Keratinocyte (primary cell): ENCODE measurements around the gene BBLN. TPM values are rescaled to one million over a fixed set of nuclear protein-coding genes. Genes with fewer than 3 reads are reported as not detected.

Source experiments
- DNase-seq: peaks from one replicate; pipeline ENCODE4 v3.0.0-alpha.2; 2011; ENCODE audit warnings: low read depth, missing footprints, low spot score
- FAIRE-seq: peaks from 2 replicates; lab custom pipeline; 2011; peaks lifted over from hg19 to GRCh38; lab: Jason Lieb, UNC
- H2AFZ ChIP-seq: 2 replicates; pipeline ENCODE4 v1.6.0; 2012; ENCODE audit warnings: low read length, control low read depth, inconsistent platforms; ENCODE audit not compliant: control insufficient read depth
- H3K27ac ChIP-seq: 2 replicates; pipeline ENCODE4 v1.5.1; 2011; ENCODE audit warnings: low read length; ENCODE audit not compliant: control insufficient read depth, insufficient read depth
- H3K27me3 ChIP-seq: 3 replicates; pipeline ENCODE4 v1.6.0; 2011; ENCODE audit warnings: low read length; ENCODE audit not compliant: control insufficient read depth, insufficient read depth; ENCODE audit errors: extremely low read depth
- H3K36me3 ChIP-seq, 2 experiments: 2 replicates in 1 of 2; 3 replicates in 1 of 2; pipeline ENCODE4 v1.5.1; 2011; ENCODE audit warnings: low read length in 2 of 2, mild to moderate bottlenecking in 1 of 2; ENCODE audit not compliant: control insufficient read depth in 2 of 2, insufficient read depth in 2 of 2; ENCODE audit errors: extremely low read depth in 1 of 2
- H3K4me1 ChIP-seq: 3 replicates; pipeline ENCODE4 v1.5.1; 2011; ENCODE audit warnings: low read length; ENCODE audit not compliant: control insufficient read depth, insufficient read depth; ENCODE audit errors: extremely low read depth
- H3K4me2 ChIP-seq: 3 replicates; pipeline ENCODE4 v1.6.0; 2011; ENCODE audit warnings: low read depth, low read length; ENCODE audit not compliant: control insufficient read depth, insufficient read depth; ENCODE audit errors: extremely low read depth
- H3K4me3 ChIP-seq, 3 experiments: fragments of 200-600 bp in 1 of 3; sonication (generic) in 1 of 3; 2 replicates in 2 of 3; 3 replicates in 1 of 3; pipeline ENCODE4 v1.5.1; 2011 to 2016; ENCODE audit warnings: low read length in 3 of 3, mild to moderate bottlenecking in 3 of 3, control low read depth in 2 of 3, inconsistent platforms in 1 of 3, low read depth in 1 of 3, mixed read lengths in 1 of 3, mixed run types in 1 of 3, moderate library complexity in 1 of 3; ENCODE audit not compliant: control insufficient read depth in 2 of 3, insufficient read depth in 2 of 3; ENCODE audit errors: extremely low read depth in 1 of 3
- H3K79me2 ChIP-seq: 2 replicates; pipeline ENCODE4 v1.6.0; 2012; ENCODE audit warnings: low read length; ENCODE audit not compliant: control insufficient read depth, insufficient read depth
- H3K9ac ChIP-seq: 3 replicates; pipeline ENCODE4 v1.6.0; 2011; ENCODE audit warnings: low read length; ENCODE audit not compliant: control insufficient read depth, insufficient read depth; ENCODE audit errors: extremely low read depth
- H3K9me1 ChIP-seq: 3 replicates; pipeline ENCODE4 v1.6.0; 2011; ENCODE audit warnings: low read length; ENCODE audit not compliant: control insufficient read depth, insufficient read depth; ENCODE audit errors: extremely low read depth
- H3K9me3 ChIP-seq: 2 replicates; pipeline ENCODE4 v1.5.1; 2012; ENCODE audit warnings: low read depth, low read length; ENCODE audit not compliant: control insufficient read depth
- H4K20me1 ChIP-seq: 3 replicates; pipeline ENCODE4 v1.6.0; 2011; ENCODE audit warnings: low read length; ENCODE audit not compliant: control insufficient read depth, insufficient read depth; ENCODE audit errors: extremely low read depth
- CTCF ChIP-seq, 3 experiments: IDR thresholded peaks in 1 of 3; conservative IDR thresholded peaks in 1 of 3; optimal IDR thresholded peaks in 1 of 3; 2 replicates in 2 of 3; 3 replicates in 1 of 3; pipeline versions ENCODE3 to v1.5.1; 2011; ENCODE audit warnings: low read length in 3 of 3, mild to moderate bottlenecking in 3 of 3, moderate library complexity in 2 of 3, control low read depth in 1 of 3, inconsistent platforms in 1 of 3; ENCODE audit not compliant: insufficient read depth in 2 of 3; ENCODE audit errors: extremely low read depth in 1 of 3
- EZH2 ChIP-seq: IDR thresholded peaks from one replicate; pipeline ENCODE4 v1.6.1; 2012; ENCODE audit warnings: inconsistent platforms, mild to moderate bottlenecking, low read length, moderate library complexity
- dilution Hi-C: fragments of 300-500 bp; cut with MboI; formaldehyde crosslinking; loops from one replicate; pipeline ENCODE4 v1.7.0; 2020; ENCODE audit warnings: low sequenced_read_pairs; ENCODE audit not compliant: extremely low pct_ligation_motif_present
- polyA plus RNA-seq, 5 experiments: library from polyadenylated mRNA; depleted of rRNA in 3 of 5; stranded (reverse) in 3 of 5; stranded (forward) in 1 of 5; unstranded in 1 of 5; fragments of >200 nt; gene quantifications; 1 replicate in 1 of 5; 2 replicates in 3 of 5; 3 replicates in 1 of 5; pipeline versions ENCODE4 v1.2.1 to v1.2.3, GENCODE V29; 2011 to 2012; ENCODE audit warnings: missing spikeins in 2 of 5, low read depth in 1 of 5, low replicate concordance in 1 of 5

BBLN gene
- polyA plus RNA-seq, 1 donor (not counting 4 experiments of a cell fraction or from before 2014, with no cell fraction given) = 35.9 TPM

GRCh38 chr9:128138001-128138400 lies 22.1 kb upstream of the BBLN start:
- DNase-seq = no peak
- Histone ChIP-seq H2AFZ (no peak overlapping the region), H4K20me1 (no peaks in the 10 kb centered on the region), H3K4me1 (peaks cover 15% of the 10 kb centered on the region), H3K9me1 (no peaks in the 10 kb centered on the region), H3K36me3 (no peaks in the 10 kb centered on the region), H3K9ac (no peak overlapping the region), H3K27ac (no peak overlapping the region), H3K27me3 (no peaks in the 10 kb centered on the region), H3K4me2 (no peak overlapping the region), H3K79me2 (no peaks in the 10 kb centered on the region), H3K4me3 (no peak overlapping the region), H3K9me3 (no peaks in the 10 kb centered on the region)
- FAIRE-seq = no peak
- TF ChIP-seq CTCF (optimal IDR thresholded peaks at IDR 0.05 in 1 of 3, IDR thresholded peaks at IDR 0.05 in 1 of 3, conservative IDR thresholded peaks at IDR 0.05 in 1 of 3; ENCODE audit: extremely low read depth in 1 of 3, insufficient read depth in 2 of 3, low read length in 3 of 3) (no peak), EZH2 (no peak)
- dilution Hi-C loops = no loop called here

- Histone ChIP-seq H3K27ac (no peak overlapping the region), H3K4me3 (no peak overlapping the region), H3K9ac (no peak overlapping the region), H4K20me1 (no peaks in the 10 kb centered on the region), H2AFZ (no peak overlapping the region), H3K36me3 (no peaks in the 10 kb centered on the region), H3K4me2 (no peak overlapping the region), H3K27me3 (no peaks in the 10 kb centered on the region), H3K9me3 (no peaks in the 10 kb centered on the region), H3K4me1 (peaks cover 31% of the 10 kb centered on the region), H3K9me1 (no peaks in the 10 kb centered on the region), H3K79me2 (no peaks in the 10 kb centered on the region)
- FAIRE-seq = no peak
- no peak for DNase-seq
- TF ChIP-seq EZH2 (no peak), CTCF (optimal IDR thresholded peaks at IDR 0.05 in 1 of 3, IDR thresholded peaks at IDR 0.05 in 1 of 3, conservative IDR thresholded peaks at IDR 0.05 in 1 of 3; ENCODE audit: extremely low read depth in 1 of 3, insufficient read depth in 2 of 3, low read length in 3 of 3) (no peak)
- dilution Hi-C loops = no loop called here
Measured at GRCh38 chr9:128139621-128140020, 20.4 kb upstream of the BBLN start.
